ENCODE measurements around the gene SIGMAR1.

SIGMAR1 gene

GRCh38 chr9:34600908-34601307 is 36.7 kb downstream of the SIGMAR1 start:
- DNase-seq = no peak

GRCh38 chr9:34599546-34599945 is 38.0 kb downstream of the SIGMAR1 start:
- no peak for DNase-seq

- no peak for DNase-seq
Measured at GRCh38 chr9:34594177-34594576, 43.4 kb downstream of the SIGMAR1 start.

GRCh38 chr9:34592895-34593601 is 44.5 kb downstream of the SIGMAR1 start:
- no peak for DNase-seq

GRCh38 chr9:34591917-34592866 is 45.4 kb downstream of the SIGMAR1 start:
- no peak for DNase-seq

- DNase-seq = no peak
Measured at GRCh38 chr9:34591248-34591916, 46.2 kb downstream of the SIGMAR1 start.

- DNase-seq = no peak
Measured at GRCh38 chr9:34590381-34591247, 47.0 kb downstream of the SIGMAR1 start.

GRCh38 chr9:34589636-34590380 is 47.8 kb downstream of the SIGMAR1 start, which contains the start of gene CNTFR:
Gene CNTFR, minus strand, starts transcription at chr9:34589724. Its CDS starts 20,743 bp downstream, at chr9:34568981.
- no peak for DNase-seq

- no peak for DNase-seq
Measured at GRCh38 chr9:34588671-34589635, 48.6 kb downstream of the SIGMAR1 start.

GRCh38 chr9:34587271-34587670 is 50.3 kb downstream of the SIGMAR1 start:
- no peak for DNase-seq

GRCh38 chr9:34585946-34586669 is 51.5 kb downstream of the SIGMAR1 start:
- DNase-seq = no peak

- DNase-seq = no peak
Measured at GRCh38 chr9:34584970-34585369, 52.6 kb downstream of the SIGMAR1 start.

Measured in NCI-H1417 treated with DMSO at 0.1 percent for 48 hours (cell line).